Measurements from ENCODE around the gene FDCSP.
"Not testable (repeated sequence)": the region's sequence is repeated elsewhere in the genome, so short reads cannot be mapped to it uniquely, and the experiment has no call there.

FDCSP gene

GRCh38 chr4:70239884-70240591 is 14.1 kb downstream of the FDCSP start:
- no peak for DNase-seq

- DNase-seq, result not testable (repeated sequence)
Measured at GRCh38 chr4:70242297-70242696, 16.4 kb downstream of the FDCSP start, which contains the start of gene CSN3. Gene CSN3 (plus strand): TSS chr4:70242597. CDS start chr4:70244820, 2,223 bp downstream.

GRCh38 chr4:70243091-70243490 is 17.2 kb downstream of the FDCSP start:
- DNase-seq, result no peak

GRCh38 chr4:70251250-70251944 is 25.5 kb downstream of the FDCSP start:
- DNase-seq, result no peak

- no peak for DNase-seq
Measured at GRCh38 chr4:70251945-70252277, 26.0 kb downstream of the FDCSP start.

- DNase-seq, result no peak
Measured at GRCh38 chr4:70269674-70270073, 43.8 kb downstream of the FDCSP start.

- DNase-seq, result no peak
Measured at GRCh38 chr4:70277121-70277520, 51.2 kb downstream of the FDCSP start.

GRCh38 chr4:70280567-70280966 is 54.6 kb downstream of the FDCSP start:
- no peak for DNase-seq

Data from HCEC 1CT (cell line).